GM04503 (cell line): ENCODE measurements around the gene KCNH6.

ENCODE experiments used
- DNase-seq: peaks from one replicate; pipeline ENCODE4 v3.0.0-alpha.2; 2012; ENCODE audit warnings: low read depth

KCNH6 gene

DNA sequence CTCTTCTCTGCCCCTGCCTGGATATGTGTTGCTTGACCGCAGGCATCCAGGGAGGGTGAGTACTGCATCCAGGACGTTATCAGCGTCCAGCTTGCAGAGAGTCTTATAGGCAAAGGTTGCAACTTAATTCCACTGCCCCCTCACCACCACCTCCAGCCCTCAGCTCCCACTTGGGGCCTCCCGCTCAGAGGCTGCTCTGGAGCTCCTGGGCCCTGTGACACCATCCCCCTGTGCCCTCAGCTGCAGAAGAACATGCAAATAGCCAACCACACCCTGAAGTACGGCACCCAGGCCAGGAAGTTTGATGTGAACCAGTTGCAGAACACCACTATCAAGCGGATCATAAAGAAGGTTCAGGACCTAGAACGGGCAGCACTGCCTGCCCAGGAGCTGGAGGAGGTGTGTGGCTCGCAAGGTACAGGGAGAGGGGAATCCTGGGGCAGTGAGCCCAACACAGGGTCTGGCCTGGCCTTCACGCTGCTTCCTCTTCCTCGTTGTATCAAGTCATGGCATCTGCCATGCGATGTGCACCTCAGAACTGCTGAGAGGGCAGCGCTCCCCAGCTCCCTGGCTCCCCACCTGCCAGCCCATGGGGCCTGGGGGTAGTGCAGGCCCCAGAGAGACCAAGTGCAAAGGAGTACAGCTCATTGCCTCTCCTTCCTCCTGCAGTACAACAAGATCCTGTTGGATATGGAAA is 36.7 kb upstream of the KCNH6 start:
- DNase-seq, result no peak

DNA sequence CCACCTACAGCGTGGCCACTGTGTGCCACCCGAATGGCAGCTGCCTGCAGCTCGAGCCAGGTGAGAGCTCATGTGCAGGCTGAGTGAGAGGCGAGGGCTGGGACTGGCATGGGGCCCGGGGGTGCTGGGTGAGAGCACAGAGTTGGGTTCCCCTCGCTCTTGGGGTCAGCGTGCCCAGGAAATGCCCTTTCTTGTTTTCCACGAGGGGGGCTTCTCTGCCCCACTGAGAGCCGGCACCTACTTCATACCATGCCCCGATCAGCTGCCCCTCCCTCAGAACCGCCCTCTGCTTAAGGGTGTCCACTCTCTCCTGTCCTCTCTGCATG is 36.2 kb upstream of the KCNH6 start:
- DNase-seq, result no peak

GRCh38 chr17:63488851-63489250 is 34.3 kb upstream of the KCNH6 start:
- no peak for DNase-seq

- no peak for DNase-seq
These were observed 33.9 kb upstream of the KCNH6 start for GRCh38 chr17:63489291-63489690.

GRCh38 chr17:63490329-63490728 is 32.8 kb upstream of the KCNH6 start:
- DNase-seq, result no peak

DNA sequence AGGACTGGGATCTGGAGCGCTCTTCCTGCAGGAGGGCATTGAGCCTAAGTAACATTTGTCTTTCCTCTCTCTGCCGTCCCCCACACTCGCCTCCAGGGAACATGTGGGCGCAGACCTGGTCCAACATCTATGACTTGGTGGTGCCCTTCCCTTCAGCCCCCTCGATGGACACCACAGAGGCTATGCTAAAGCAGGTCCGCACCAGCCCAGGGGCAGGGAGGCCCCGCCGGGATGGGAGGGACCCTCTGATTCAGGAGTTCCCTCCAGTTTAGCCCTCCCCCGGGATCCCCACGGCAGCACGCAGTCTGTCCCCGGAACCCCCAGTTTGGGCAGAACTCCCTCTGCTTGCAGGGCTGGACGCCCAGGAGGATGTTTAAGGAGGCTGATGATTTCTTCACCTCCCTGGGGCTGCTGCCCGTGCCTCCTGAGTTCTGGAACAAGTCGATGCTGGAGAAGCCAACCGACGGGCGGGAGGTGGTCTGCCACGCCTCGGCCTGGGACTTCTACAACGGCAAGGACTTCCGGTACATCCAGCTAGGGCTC is 32.2 kb upstream of the KCNH6 start:
- DNase-seq, result no peak

- no peak for DNase-seq
These were observed 31.7 kb upstream of the KCNH6 start for GRCh38 chr17:63491413-63491812.

DNA sequence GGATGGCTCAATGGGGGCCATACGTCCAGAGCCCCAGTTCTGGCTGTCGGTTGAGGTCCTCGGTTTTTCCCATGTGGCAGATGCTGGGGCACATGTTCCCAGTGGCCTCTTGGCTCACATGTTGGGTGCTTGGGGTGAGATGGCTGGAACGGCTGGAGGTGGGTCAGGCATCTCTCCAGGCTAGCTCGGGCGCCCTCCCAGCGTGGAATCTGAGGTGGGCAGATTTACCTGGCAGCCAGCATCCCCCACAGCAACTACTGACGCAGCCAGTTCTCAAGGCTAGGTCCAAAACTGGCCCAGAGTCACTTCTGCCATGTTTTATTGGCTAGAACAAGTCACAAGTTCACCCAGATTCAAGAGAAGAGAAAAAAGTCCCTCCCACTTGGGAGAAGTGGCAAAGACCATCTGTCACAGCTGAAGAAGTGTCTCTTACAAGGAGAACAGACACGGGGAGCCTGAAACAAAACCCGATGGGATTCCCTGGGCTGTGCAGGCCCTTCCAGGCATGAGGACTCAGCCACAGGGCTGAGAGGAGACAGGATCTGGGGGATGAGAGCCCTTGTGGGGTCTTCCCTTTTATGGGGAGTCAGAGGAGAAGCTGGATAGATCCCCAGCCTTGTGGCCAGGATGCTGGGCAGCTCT is 31.1 kb upstream of the KCNH6 start:
- no peak for DNase-seq

GRCh38 chr17:63492940-63493339 is 30.2 kb upstream of the KCNH6 start:
- no peak for DNase-seq

DNA sequence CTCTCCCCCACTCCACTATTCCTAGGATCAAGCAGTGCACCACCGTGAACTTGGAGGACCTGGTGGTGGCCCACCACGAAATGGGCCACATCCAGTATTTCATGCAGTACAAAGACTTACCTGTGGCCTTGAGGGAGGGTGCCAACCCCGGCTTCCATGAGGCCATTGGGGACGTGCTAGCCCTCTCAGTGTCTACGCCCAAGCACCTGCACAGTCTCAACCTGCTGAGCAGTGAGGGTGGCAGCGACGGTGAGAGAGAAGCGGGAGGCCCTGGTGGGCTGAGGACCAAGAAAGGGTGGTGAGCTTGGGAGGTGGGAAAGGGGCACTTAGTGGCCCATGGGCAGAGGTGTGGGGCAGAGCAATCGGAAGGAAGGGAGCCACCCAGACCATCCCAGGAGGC is 29.7 kb upstream of the KCNH6 start:
- DNase-seq, result no peak

DNA sequence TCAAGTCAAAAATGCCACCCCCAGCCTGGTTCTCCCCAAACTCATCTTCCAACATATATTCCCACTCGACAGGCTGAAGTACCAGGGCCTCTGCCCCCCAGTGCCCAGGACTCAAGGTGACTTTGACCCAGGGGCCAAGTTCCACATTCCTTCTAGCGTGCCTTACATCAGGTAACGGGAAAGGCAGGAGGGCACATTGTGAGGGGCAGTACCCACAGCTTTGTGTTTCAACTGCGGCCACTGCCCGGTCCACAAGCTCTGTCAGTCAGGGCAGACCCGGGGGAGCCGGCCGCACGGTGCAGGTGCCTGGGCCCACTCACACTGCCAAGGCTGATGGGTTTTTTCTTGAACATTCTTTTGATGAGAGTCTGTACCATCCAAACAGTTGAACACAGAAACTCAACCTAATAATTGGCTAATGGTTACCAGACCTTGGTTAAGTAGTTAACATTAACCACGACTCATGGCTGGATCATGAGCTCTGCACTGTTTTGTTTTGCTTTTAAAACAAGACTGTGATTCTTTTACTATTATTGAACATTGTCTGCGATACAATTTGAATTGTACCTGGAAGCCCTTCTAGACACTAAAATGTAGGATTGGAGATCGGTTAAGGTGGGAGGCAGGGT is 28.7 kb upstream of the KCNH6 start:
- DNase-seq, result no peak

GRCh38 chr17:63495491-63495890 is 27.7 kb upstream of the KCNH6 start:
- DNase-seq, result no peak

- DNase-seq, result no peak
These were observed 27.0 kb upstream of the KCNH6 start for GRCh38 chr17:63496177-63496576.

DNA sequence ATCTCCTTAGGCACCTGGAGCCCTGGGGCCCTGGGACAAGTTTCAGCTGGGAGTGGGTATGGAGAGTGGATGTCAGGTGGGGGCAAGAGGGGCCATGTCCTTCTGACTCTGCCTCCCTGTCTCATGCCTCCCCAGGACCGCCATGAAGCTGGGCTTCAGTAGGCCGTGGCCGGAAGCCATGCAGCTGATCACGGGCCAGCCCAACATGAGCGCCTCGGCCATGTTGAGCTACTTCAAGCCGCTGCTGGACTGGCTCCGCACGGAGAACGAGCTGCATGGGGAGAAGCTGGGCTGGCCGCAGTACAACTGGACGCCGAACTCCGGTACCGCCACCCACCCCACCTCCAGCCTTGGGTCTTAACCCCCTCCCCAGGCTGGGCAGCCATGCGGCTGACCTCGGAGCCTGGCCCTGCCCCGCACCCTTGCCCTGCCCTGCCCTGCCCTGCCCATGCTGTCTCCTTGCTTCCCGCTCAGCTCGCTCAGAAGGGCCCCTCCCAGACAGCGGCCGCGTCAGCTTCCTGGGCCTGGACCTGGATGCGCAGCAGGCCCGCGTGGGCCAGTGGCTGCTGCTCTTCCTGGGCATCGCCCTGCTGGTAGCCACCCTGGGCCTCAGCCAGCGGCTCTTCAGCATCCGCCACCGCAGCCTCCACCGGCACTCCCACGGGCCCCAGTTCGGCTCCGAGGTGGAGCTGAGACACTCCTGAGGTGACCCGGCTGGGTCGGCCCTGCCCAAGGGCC is 26.3 kb upstream of the KCNH6 start:
- DNase-seq, result no peak

- no peak for DNase-seq
These were observed 25.3 kb upstream of the KCNH6 start for GRCh38 chr17:63497708-63498483.

- DNase-seq, result peak; percentile 70
These were observed 24.4 kb upstream of the KCNH6 start for GRCh38 chr17:63498626-63499195.

DNA sequence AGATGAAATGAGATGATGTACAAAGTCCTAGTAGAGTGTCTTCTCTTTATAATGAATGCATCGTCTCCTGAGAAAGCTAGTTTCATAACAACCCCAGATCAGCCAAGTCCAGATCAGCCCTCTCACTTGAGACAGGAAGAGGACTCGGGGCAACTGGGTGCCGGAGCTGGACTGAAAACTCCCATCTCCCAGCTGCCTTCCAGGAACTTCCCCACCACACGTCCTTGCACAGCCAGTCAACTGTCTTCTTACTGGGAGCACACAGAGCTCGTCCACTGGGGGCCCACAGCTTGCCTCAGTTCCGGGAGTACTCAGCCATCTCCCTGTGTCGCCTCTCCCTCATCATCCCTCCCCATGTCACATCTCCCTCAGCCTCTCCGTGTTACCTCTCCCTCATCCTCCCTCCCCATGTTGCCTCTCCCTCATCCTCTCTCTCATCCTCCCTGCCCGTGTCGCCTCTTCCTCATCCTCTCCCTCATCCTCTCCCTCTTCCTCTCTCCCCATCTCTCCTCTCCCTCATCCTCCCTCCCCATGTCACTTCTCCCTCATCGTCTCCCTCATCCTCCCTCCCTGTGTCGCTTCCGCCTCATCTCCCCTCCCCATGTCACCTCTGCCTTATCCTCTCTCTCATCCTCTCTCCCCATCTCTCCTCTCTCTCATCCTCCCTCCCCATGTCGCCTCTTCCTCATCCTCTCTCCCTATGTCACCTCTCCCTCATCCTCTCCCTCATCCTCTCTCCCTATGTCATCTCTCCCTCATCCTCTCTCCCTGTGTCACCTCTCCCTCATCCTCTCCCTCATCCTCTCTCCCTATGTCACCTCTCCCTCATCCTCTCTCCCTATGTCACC is 22.4 kb upstream of the KCNH6 start:
- DNase-seq, result no peak

DNA sequence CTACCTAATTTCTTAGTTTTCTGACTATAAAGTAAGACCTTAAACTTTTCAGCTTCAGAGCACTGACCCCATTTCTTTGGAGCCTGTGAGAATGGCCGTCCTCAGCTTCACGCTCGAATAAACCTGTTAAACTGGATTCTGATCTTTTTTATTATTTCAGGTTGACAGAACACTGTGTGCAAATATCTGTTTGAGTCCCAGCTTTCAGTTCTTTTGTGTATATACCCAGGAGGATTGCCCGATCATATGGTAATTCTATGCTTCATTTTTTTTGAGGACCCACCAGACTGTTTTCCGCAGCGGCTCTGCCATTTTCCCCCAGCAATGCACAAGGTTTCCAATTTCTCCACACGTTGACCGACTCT is 19.8 kb upstream of the KCNH6 start:
- no peak for DNase-seq

GRCh38 chr17:63504261-63504660 is 18.9 kb upstream of the KCNH6 start:
- DNase-seq, result no peak

DNA sequence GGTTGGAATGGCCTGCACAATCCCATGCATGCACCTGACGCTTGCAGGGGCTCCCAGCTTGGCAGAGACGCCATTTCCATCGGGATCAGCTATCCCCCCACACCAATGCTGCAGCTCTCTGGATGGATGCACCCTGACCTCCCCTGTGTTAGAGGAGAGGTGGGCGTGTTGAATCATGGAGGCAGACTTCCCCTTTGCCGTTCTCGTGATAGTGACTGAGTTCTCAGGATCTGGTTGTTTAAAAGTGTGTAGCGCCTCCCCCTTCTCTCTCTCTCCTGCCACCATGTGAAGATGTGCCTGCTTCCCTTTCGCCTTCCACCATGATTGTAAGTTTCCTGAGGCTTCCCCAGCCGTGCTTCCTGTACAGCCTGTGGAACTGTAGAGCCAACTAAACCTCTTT is 17.8 kb upstream of the KCNH6 start:
- DNase-seq, result no peak

DNA sequence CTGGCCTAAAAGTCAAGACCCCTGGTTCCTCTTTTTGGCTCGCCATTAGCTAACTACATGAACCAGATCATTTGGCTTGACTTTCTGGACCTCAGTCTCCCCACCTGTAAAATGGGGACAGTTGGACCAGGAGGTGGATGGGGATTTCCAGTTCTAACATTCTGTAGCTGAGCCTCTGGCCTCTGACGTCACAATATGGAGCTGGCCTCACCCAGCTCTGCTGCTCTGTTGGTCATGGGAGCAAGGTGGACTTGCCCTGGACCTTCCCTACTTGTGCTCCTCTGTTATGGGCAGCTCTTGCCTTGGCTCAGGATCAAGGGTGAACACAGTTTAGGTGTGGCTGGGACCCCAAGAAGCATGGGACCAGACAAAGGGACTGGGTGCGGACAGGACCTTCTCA is 16.5 kb upstream of the KCNH6 start:
- DNase-seq, result no peak
